ENCODE measurements around the gene BCL6. TPM values are rescaled to one million over a fixed set of nuclear protein-coding genes. Genes with fewer than 3 reads are reported as not detected.
A peak's percentile ranks its signal among the peaks of the same experiment; 100 is the strongest.

BCL6 gene
- total and polyA plus RNA-seq, 4 donors, result 7.8 to 71.8 (median 13.3) TPM

GRCh38 chr3:187739094-187739560, 6.1 kb downstream of the BCL6 start:
- TF ChIP-seq TAF1 (conservative IDR thresholded peaks at IDR 0.05) (no peak), RXRA (IDR thresholded peaks at IDR 0.05) (peak in 1 of 2 donors; percentile 10), NR2F2 (IDR thresholded peaks at IDR 0.05) (peak; percentile 28), FOXA1 (IDR thresholded peaks at IDR 0.05) (no peak), ZBTB33 (IDR thresholded peaks at IDR 0.05) (peak; percentile 28)
- DNase-seq (ENCODE audit: low spot score), result peak; percentile 54
- peaks cover 0 to 66% (median 22%) of the 10 kb centered on the region in 4 donors for H3K4me1 ChIP-seq (ENCODE audit: control insufficient read depth in 4 of 4, insufficient read depth in 4 of 4, low read length in 3 of 4)

GRCh38 chr3:187738331-187739093, 6.8 kb downstream of the BCL6 start:
- peak overlapping the region; percentile 88 to 97 for H3K9ac ChIP-seq (ENCODE audit: low read depth in 1 of 2, low read length in 2 of 2)
- H3K9me3 ChIP-seq (ENCODE audit: control insufficient read depth in 4 of 4, low read length in 3 of 4), result no peaks in the 10 kb centered on the region
- peaks cover 0 to 7% (median 5%) of the 10 kb centered on the region in 4 donors for H3K36me3 ChIP-seq (ENCODE audit: control insufficient read depth in 4 of 4, insufficient read depth in 3 of 4, low read depth in 1 of 4, low read length in 3 of 4)
- peak; percentile 73 for DNase-seq (ENCODE audit: low spot score)
- peak overlapping the region; percentile 71 to 97 (median 80) for H3K4me3 ChIP-seq (ENCODE audit: low read depth in 1 of 3, low read length in 3 of 3)
- TF ChIP-seq JUND (IDR thresholded peaks at IDR 0.05) (peak in 1 of 2 donors; percentile 32), ZBTB33 (IDR thresholded peaks at IDR 0.05) (no peak), RXRA (IDR thresholded peaks at IDR 0.05) (peak; percentile 25 to 28), RAD21 (IDR thresholded peaks at IDR 0.05) (peak; percentile 86 to 90), FOXA2 (IDR thresholded peaks at IDR 0.05) (no peak), NR2F2 (IDR thresholded peaks at IDR 0.05) (no peak), HNF4A (conservative IDR thresholded peaks at IDR 0.05) (peak in 1 of 2 donors; percentile 18), CTCF (IDR thresholded peaks at IDR 0.05; ENCODE audit: low read depth, low read length, missing input control) (peak; percentile 74), YY1 (IDR thresholded peaks at IDR 0.05) (peak; percentile 56), TAF1 (conservative IDR thresholded peaks at IDR 0.05) (peak; percentile 79)
- no peaks in the 10 kb centered on the region for H3K27me3 ChIP-seq (ENCODE audit: control insufficient read depth in 4 of 4, insufficient read depth in 4 of 4, low read length in 3 of 4)
- peak overlapping the region; percentile 100 for H3K27ac ChIP-seq (ENCODE audit: low read depth in 1 of 2, low read length in 2 of 2)
- H3K4me1 ChIP-seq (ENCODE audit: control insufficient read depth in 4 of 4, insufficient read depth in 4 of 4, low read length in 3 of 4), result peaks cover 0 to 66% (median 22%) of the 10 kb centered on the region in 4 donors
- WGBS, result under 1% methylated on average over 43 of the region's 43 CpGs

More at GRCh38 chr3:187739094-187739560, 6.1 kb downstream of the BCL6 start:
- peak overlapping the region; percentile 88 to 97 for H3K9ac ChIP-seq (ENCODE audit: low read depth in 1 of 2, low read length in 2 of 2)
- no peaks in the 10 kb centered on the region for H3K27me3 ChIP-seq (ENCODE audit: control insufficient read depth in 4 of 4, insufficient read depth in 4 of 4, low read length in 3 of 4)
- under 1% methylated on average over 22 of the region's 22 CpGs for WGBS
- peak overlapping the region; percentile 71 to 97 (median 80) for H3K4me3 ChIP-seq (ENCODE audit: low read depth in 1 of 3, low read length in 3 of 3)
- H3K9me3 ChIP-seq (ENCODE audit: control insufficient read depth in 4 of 4, low read length in 3 of 4), result no peaks in the 10 kb centered on the region
- peaks cover 0 to 5% (median 2%) of the 10 kb centered on the region in 4 donors for H3K36me3 ChIP-seq (ENCODE audit: control insufficient read depth in 4 of 4, insufficient read depth in 3 of 4, low read depth in 1 of 4, low read length in 3 of 4)
- H3K27ac ChIP-seq (ENCODE audit: low read depth in 1 of 2, low read length in 2 of 2), result peak overlapping the region; percentile 100

All from liver (tissue), 9 donors.